GM10248 (cell line): ENCODE results near the gene PRKG1.
"Not testable (repeated sequence)": the region's sequence is repeated elsewhere in the genome, so short reads cannot be mapped to it uniquely, and the experiment has no call there.

Experiments used
- CTCF ChIA-PET: fragments of 300-600 bp; sonication (Branson Sonifier 250); formaldehyde crosslinking; extraction: SDS; loops from one replicate; lab custom pipeline; 2021; ENCODE audit warnings: antibody characterized with exemption; lab: Yijun Ruan, JAX
- POLR2A ChIA-PET: fragments of 350-650 bp; sonication (Branson Sonifier 250); formaldehyde crosslinking; extraction: SDS; loops from one replicate; lab custom pipeline; 2020; ENCODE audit warnings: antibody characterized with exemption; lab: Yijun Ruan, JAX
- DNase-seq: peaks from one replicate; pipeline ENCODE4 v3.0.0; 2012; ENCODE audit errors: extremely low spot score
- TF ChIP-seq, protein P1 (sequence below): IDR thresholded peaks from 2 replicates; pipeline ENCODE4 v1.5.1; 2012; ENCODE audit warnings: mild to moderate bottlenecking, low read depth; ENCODE audit errors: extremely low read depth, missing control alignments, control extremely low read depth

The PRKG1 gene

DNA sequence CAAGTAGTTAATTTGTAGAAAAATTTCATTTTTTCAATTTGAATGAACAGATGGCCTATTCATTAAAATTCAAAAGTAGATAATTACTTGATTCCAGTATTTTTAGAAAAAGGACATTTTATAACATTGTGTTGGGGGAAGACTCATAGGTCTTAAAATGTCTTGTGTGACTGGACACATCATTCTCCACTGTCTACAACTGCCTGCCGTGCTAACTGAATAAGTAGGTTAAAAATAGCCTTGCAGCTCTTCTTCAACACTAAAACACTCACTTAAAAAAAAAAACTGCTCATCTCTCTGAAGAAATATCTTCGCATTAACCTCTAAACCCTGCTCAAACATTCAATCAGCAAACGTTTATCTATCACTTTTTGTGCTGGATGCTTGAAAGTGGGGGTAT lies 371.3 kb downstream of the PRKG1 start:
- TF ChIP-seq, protein P1, sequence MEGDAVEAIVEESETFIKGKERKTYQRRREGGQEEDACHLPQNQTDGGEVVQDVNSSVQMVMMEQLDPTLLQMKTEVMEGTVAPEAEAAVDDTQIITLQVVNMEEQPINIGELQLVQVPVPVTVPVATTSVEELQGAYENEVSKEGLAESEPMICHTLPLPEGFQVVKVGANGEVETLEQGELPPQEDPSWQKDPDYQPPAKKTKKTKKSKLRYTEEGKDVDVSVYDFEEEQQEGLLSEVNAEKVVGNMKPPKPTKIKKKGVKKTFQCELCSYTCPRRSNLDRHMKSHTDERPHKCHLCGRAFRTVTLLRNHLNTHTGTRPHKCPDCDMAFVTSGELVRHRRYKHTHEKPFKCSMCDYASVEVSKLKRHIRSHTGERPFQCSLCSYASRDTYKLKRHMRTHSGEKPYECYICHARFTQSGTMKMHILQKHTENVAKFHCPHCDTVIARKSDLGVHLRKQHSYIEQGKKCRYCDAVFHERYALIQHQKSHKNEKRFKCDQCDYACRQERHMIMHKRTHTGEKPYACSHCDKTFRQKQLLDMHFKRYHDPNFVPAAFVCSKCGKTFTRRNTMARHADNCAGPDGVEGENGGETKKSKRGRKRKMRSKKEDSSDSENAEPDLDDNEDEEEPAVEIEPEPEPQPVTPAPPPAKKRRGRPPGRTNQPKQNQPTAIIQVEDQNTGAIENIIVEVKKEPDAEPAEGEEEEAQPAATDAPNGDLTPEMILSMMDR, result no peak
- ChIA-PET POLR2A (no interaction called here), CTCF (no interaction called here)
- no peak for DNase-seq

DNA sequence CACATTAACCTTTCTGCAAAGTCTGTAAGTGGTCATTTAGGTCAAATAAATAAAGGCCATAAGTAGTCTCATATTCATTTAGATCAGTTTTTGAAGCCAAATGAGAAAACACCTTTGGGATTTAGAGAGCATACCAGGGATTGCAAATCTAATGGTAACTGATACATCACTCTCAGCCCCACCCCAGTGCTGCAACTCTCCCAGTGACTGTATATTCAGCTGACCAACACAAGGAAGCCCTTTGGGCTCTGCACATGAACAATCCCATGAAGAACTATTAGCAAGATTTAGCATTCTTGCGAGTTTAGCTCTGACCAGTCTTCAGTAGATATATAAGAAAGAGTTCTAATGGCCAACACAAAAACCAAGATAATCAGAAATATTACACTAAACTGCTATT lies 372.8 kb downstream of the PRKG1 start:
- DNase-seq, result no peak
- POLR2A ChIA-PET, result no interaction called here
- CTCF ChIA-PET, result interaction anchor here (1.0 to 1.2 kb wide), 2 partner anchors 12 to 20 kb away, joined by 3 to 4 read pairs; no protein-coding TSS in a partner anchor
- TF ChIP-seq, protein P1, result no peak

DNA sequence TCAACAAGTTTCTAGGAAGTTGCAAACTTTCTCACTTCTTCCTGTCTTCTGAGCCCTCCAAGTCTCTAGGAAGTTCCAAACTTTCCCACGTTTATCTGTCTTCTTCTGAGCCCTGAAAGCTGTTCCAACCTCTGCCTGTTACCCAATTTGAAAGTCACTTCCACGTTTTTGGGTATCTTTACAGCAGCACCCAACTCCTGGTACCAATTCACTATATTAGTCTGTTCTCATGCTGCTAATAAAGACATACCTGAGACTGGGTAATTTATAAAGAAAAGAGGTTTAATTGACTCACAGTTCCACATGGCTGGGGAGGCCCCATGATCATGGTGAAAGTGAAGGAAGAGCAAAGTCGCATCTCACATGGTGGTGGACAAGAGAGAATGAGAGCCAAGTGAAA lies 381.5 kb downstream of the PRKG1 start:
- POLR2A ChIA-PET, CTCF ChIA-PET, DNase-seq: not testable (repeated sequence)

DNA sequence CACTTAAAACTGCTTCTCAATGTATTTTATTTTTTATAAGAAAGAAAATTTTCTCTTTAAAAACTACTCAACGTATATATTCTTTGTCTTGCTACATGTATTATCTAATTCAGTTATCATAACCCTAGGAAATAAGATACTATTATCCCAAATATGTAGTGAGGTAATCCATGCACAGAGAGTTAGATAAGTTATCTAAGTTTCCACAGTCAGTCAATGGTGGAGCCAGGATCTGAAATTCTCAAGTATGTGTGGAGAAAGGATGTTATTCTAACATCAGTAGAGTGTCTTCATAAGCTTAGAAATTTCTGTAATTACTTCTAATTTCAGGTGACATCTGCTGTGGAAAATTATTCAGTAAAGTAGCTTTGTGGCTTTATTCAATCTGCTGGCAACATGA lies 385.2 kb downstream of the PRKG1 start:
- TF ChIP-seq, protein P1, result no peak
- POLR2A ChIA-PET, result no interaction called here
- CTCF ChIA-PET, result interaction anchor here (0.7 to 1.2 kb wide), 2 partner anchors 13 to 17 kb away, joined by 3 to 4 read pairs; no protein-coding TSS in a partner anchor
- no peak for DNase-seq

DNA sequence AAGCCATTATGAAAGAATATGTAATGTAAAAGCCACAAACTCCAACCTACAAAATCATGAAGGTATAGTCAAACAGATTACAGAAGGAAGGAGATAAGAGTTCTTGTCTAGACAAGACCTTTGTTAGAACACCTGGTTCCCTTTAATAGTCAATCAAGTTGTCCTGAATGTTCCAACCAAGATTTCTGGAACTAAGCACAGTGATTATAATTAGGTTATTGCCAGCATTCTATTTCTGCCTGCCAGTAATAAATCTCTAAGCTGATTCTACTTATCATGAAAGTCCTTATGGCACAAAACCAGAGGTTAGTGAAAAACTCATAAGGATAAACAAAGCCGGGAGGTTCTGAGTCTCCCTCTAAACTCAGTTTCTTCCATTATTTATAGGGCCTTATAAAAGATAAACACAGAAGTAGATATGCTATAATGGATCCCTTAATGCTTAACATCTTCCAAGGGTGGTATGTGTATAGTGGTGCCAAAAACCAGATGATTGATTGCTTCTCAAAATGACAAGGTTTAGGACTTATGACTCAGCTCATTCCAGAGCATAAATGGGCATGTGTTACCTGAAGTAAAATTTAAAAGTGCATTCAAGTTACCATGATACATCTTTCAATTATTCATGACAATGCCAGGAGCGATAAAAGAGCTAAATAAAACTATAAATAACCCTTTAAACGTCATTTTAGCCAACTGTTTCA lies 387.9 kb downstream of the PRKG1 start:
- ChIA-PET CTCF (interaction anchor here (1.2 kb wide), 1 partner anchor 40 kb away, joined by 3 read pairs; no protein-coding TSS in a partner anchor), POLR2A (no interaction called here)
- no peak for DNase-seq
- TF ChIP-seq, protein P1, result no peak

DNA sequence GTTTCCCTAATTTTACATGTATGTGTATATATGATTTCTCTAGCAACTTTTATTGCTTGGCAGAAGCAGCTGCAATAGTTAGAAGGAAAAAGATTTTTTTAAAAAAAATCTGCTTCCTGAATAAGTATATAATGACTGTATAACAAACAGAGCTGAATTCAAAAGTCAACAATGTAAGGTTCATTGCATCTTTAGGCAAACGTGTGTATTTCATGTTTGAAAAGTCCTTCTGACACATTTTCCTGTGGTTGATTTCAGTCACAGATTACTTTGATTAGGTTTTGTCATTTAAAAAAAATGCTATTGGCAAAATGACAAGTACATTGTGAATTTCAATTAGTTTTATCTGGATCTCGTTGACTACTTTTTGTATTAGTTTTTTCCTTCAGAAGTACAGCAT lies 394.1 kb downstream of the PRKG1 start:
- no peak for DNase-seq
- TF ChIP-seq, protein P1, result no peak
- CTCF ChIA-PET, result no interaction called here
- POLR2A ChIA-PET, result no interaction called here

DNA sequence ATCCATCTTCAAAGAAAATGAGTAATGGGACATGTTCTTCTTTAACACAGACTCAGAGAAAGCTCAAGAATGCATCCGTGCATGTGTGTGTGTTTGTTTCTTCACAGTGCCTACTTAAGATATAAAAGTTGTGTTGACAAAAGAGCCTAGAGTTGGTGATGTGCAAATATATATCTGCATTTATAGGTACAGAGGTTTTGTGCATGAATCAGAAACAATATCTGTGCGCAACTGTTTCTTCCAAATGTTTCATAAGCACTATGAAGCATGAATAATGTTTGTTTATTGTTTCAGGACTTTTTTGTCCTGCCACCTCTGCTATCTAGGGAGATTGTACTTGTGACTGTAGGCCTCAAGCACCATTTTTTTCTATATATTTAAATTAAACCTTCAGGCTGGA lies 395.4 kb downstream of the PRKG1 start:
- POLR2A ChIA-PET, result no interaction called here
- TF ChIP-seq, protein P1, result no peak
- CTCF ChIA-PET, result no interaction called here
- no peak for DNase-seq
